Osteocyte (in vitro differentiated cells): ENCODE data around the gene STK38L. TPM values are rescaled to one million over a fixed set of nuclear protein-coding genes. Genes with fewer than 3 reads are reported as not detected.

Experiments
- DNase-seq: peaks from one replicate; pipeline ENCODE4 v3.0.0; 2021; ENCODE audit warnings: mixed read lengths; ENCODE audit not compliant: unreplicated experiment; ENCODE audit errors: extremely low spot score
- H3K27ac Mint-ChIP-seq: one replicate; pipeline ENCODE4 v1.8.0; 2021; ENCODE audit warnings: mild to moderate bottlenecking, mixed read lengths; ENCODE audit not compliant: unreplicated experiment
- H3K27me3 Mint-ChIP-seq: one replicate; pipeline ENCODE4 v1.8.0; 2021; ENCODE audit warnings: mixed read lengths; ENCODE audit not compliant: unreplicated experiment
- H3K36me3 Mint-ChIP-seq: one replicate; pipeline ENCODE4 v1.8.0; 2021; ENCODE audit warnings: mixed read lengths; ENCODE audit not compliant: unreplicated experiment
- H3K4me1 Mint-ChIP-seq: one replicate; pipeline ENCODE4 v1.8.0; 2021; ENCODE audit warnings: mixed read lengths; ENCODE audit not compliant: unreplicated experiment
- H3K4me3 Mint-ChIP-seq: one replicate; pipeline ENCODE4 v1.8.0; 2021; ENCODE audit warnings: mild to moderate bottlenecking, moderate library complexity, mixed read lengths; ENCODE audit not compliant: unreplicated experiment
- H3K9me3 Mint-ChIP-seq: one replicate; pipeline ENCODE4 v1.8.0; 2021; ENCODE audit warnings: mixed read lengths; ENCODE audit not compliant: unreplicated experiment
- total RNA-seq: library from RNA; stranded (reverse); gene quantifications from 2 replicates; pipeline ENCODE4 v1.2.1, GENCODE V29; 2021
- TF ChIP-seq, protein P1 (sequence below): fragments of 200-600 bp; sonication (generic); IDR thresholded peaks from 2 replicates; pipeline ENCODE4 v1.5.0; 2021; ENCODE audit warnings: antibody characterized with exemption, mild to moderate bottlenecking, moderate library complexity

Gene STK38L
- total RNA-seq, 1 donor from 2014 or later, result 81.3 TPM

- Mint-ChIP-seq H3K27ac (no peak overlapping the region), H3K4me1 (peaks cover 15% of the 10 kb centered on the region), H3K27me3 (no peaks in the 10 kb centered on the region), H3K36me3 (no peaks in the 10 kb centered on the region), H3K9me3 (no peaks in the 10 kb centered on the region), H3K4me3 (no peak overlapping the region)
- TF ChIP-seq, protein P1, sequence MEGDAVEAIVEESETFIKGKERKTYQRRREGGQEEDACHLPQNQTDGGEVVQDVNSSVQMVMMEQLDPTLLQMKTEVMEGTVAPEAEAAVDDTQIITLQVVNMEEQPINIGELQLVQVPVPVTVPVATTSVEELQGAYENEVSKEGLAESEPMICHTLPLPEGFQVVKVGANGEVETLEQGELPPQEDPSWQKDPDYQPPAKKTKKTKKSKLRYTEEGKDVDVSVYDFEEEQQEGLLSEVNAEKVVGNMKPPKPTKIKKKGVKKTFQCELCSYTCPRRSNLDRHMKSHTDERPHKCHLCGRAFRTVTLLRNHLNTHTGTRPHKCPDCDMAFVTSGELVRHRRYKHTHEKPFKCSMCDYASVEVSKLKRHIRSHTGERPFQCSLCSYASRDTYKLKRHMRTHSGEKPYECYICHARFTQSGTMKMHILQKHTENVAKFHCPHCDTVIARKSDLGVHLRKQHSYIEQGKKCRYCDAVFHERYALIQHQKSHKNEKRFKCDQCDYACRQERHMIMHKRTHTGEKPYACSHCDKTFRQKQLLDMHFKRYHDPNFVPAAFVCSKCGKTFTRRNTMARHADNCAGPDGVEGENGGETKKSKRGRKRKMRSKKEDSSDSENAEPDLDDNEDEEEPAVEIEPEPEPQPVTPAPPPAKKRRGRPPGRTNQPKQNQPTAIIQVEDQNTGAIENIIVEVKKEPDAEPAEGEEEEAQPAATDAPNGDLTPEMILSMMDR, result no peak
- DNase-seq, result no peak
Measured at GRCh38 chr12:27342536-27342935, 98.5 kb downstream of the STK38L start.

GRCh38 chr12:27343255-27344000 is 99.3 kb downstream of the STK38L start:
- Mint-ChIP-seq H3K9me3 (no peaks in the 10 kb centered on the region), H3K27me3 (no peaks in the 10 kb centered on the region), H3K4me3 (no peak overlapping the region), H3K27ac (no peak overlapping the region), H3K36me3 (no peaks in the 10 kb centered on the region), H3K4me1 (peaks cover 15% of the 10 kb centered on the region)
- no peak for DNase-seq
- TF ChIP-seq, protein P1, result no peak

GRCh38 chr12:27344246-27344645 is 100.2 kb downstream of the STK38L start:
- no peaks in the 10 kb centered on the region for H3K27me3 Mint-ChIP-seq
- no peak for DNase-seq
- H3K4me3 Mint-ChIP-seq, result no peak overlapping the region
- TF ChIP-seq, protein P1, result no peak
- no peaks in the 10 kb centered on the region for H3K9me3 Mint-ChIP-seq
- H3K27ac Mint-ChIP-seq, result no peak overlapping the region
- peaks cover 15% of the 10 kb centered on the region for H3K4me1 Mint-ChIP-seq
- H3K36me3 Mint-ChIP-seq, result no peaks in the 10 kb centered on the region

DNA sequence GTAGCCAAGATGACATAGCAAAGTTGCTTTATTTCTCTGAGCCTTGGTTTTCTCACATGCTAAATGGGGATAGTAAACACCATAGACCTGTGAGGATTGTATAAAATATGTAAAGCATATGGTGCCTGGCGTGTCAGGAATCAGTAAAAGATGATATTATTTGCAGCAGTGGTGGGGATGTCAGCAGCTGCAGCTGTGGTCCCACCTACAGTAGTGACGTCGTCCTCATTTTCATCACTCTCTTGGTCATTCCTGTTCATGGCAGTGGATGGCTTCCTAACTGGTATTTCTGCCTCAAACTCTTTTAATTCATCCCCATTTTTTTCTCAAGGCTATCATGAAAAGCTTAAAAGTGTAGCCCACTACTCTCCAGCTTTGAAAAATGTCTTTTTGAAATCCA is 100.7 kb downstream of the STK38L start:
- H3K4me1 Mint-ChIP-seq, result peaks cover 15% of the 10 kb centered on the region
- no peaks in the 10 kb centered on the region for H3K9me3 Mint-ChIP-seq
- TF ChIP-seq, protein P1, result no peak
- H3K36me3 Mint-ChIP-seq, result no peaks in the 10 kb centered on the region
- no peak for DNase-seq
- no peaks in the 10 kb centered on the region for H3K27me3 Mint-ChIP-seq
- no peak overlapping the region for H3K4me3 Mint-ChIP-seq
- H3K27ac Mint-ChIP-seq, result no peak overlapping the region

- Mint-ChIP-seq H3K4me1 (peaks cover 15% of the 10 kb centered on the region), H3K27ac (no peak overlapping the region)
Measured at GRCh38 chr12:27345376-27345775, 101.3 kb downstream of the STK38L start.

More at GRCh38 chr12:27345376-27345775, 101.3 kb downstream of the STK38L start:
- Mint-ChIP-seq H3K9me3 (no peaks in the 10 kb centered on the region), H3K36me3 (no peaks in the 10 kb centered on the region), H3K4me3 (no peak overlapping the region), H3K27me3 (no peaks in the 10 kb centered on the region)
- no peak for DNase-seq
- TF ChIP-seq, protein P1, result no peak
